ENCODE measurements around the gene FBXL16.
A peak's percentile ranks its signal among the peaks of the same experiment; 100 is the strongest.

The FBXL16 gene

GRCh38 chr16:676565-676902, 29.1 kb downstream of the FBXL16 start:
- no peak for DNase-seq

DNA sequence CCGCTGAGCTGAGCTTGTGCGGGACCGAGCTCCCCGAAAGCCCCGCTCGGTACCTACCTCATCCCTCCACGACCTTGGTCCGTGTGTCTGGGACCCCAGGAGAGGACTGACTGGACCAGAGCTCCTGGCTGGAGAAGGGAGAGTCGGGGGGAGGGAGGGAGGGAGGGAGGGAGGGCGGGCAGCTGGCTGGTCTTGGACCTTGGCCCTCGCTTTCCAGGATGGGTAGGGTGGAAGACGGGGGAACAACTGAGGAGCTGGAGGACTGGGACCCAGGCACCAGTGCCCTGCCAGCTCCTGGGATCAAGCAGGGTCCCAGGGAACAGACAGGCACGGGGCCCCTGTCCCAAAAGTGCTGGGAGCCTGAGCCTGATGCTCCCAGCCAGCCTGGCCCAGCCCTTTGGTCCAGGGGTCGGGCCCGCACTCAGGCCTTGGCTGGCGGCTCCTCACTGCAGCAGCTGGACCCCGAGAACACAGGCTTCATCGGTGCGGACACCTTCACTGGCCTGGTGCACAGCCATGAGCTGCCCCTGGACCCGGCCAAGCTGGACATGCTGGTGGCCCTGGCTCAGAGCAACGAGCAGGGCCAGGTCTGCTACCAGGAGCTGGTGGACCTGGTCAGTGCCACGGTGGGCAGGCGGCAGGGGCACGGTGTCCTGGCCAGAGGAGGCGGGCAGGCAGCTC, 29.6 kb downstream of the FBXL16 start:
- no peak for DNase-seq

- peak; percentile 37 for DNase-seq
Measured at GRCh38 chr16:674968-675883, 30.4 kb downstream of the FBXL16 start, which contains the start of gene RHBDL1. RHBDL1 (plus strand) TSS chr16:675671; CDS start chr16:675791, 120 bp downstream.

- DNase-seq = no peak
Measured at GRCh38 chr16:674214-674881, 31.3 kb downstream of the FBXL16 start.

DNA sequence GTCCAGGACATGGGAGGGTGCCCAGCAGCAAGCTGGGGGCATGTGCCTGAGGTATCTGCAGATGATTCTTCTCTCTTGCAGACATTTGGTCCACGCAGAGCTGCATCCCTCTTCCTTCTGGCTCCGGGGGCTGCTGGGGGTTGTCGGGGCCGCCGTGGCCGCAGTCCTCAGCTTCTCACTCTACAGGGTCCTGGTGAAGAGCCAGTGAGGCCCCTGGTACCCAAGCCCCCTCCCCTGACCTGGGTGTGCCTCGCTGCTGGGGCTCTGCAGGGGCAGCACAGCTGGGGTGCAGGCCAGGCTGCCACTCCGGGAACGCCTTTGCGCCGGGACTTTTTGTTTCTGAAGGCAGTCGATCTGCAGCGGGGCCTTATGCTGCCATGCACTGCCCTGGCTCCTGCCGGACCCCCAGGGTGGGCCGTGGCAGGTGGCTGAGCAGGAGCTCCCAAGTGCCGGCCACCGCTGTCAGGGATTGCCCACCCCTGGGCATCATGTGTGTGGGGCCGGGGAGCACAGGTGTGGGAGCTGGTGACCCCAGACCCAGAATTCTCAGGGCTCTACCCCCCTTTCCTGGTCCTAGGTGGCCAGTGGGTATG, 32.1 kb downstream of the FBXL16 start:
- no peak for DNase-seq

- DNase-seq = no peak
Measured at GRCh38 chr16:672851-673250, 32.8 kb downstream of the FBXL16 start.

GRCh38 chr16:672371-672770, 33.2 kb downstream of the FBXL16 start:
- DNase-seq = no peak

DNA sequence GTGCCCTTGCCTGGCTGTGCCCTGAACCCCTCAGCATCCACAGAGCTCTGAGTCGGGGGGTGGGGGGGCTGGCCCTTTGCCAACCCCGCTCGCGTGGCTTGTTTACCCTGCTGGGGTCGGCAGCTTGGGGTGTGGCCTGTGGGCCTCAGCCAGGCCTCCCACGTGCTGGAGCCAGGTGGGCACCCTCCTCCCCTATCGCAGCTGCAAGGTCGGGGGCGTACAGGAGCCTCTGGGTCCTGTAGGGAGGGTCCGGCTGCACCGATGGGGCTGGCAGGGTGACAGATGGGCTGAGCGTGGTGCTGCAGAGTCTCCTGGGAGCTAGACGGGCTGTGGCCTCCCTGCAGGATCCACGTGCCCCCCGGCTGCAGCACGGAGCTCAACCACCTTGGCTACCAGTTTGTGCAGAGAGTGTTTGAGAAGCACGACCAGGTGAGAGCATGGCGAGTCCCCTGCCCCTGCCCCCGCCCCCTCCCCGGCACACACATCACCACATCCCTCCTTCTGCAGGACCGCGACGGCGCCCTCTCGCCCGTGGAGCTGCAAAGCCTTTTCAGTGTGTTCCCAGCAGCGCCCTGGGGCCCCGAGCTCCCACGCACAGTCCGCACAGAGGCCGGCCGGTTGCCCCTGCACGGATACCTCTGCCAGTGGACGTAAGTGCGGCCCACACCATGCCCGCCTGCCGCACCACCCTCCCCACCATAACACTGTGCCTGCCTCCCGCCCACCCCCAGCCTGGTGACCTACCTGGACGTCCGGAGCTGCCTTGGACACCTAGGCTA, 34.1 kb downstream of the FBXL16 start:
- no peak for DNase-seq

GRCh38 chr16:670485-671352, 34.9 kb downstream of the FBXL16 start:
- no peak for DNase-seq

- no peak for DNase-seq
Measured at GRCh38 chr16:669666-670065, 35.9 kb downstream of the FBXL16 start.

GRCh38 chr16:668519-669171, 37.0 kb downstream of the FBXL16 start:
- DNase-seq = no peak

DNA sequence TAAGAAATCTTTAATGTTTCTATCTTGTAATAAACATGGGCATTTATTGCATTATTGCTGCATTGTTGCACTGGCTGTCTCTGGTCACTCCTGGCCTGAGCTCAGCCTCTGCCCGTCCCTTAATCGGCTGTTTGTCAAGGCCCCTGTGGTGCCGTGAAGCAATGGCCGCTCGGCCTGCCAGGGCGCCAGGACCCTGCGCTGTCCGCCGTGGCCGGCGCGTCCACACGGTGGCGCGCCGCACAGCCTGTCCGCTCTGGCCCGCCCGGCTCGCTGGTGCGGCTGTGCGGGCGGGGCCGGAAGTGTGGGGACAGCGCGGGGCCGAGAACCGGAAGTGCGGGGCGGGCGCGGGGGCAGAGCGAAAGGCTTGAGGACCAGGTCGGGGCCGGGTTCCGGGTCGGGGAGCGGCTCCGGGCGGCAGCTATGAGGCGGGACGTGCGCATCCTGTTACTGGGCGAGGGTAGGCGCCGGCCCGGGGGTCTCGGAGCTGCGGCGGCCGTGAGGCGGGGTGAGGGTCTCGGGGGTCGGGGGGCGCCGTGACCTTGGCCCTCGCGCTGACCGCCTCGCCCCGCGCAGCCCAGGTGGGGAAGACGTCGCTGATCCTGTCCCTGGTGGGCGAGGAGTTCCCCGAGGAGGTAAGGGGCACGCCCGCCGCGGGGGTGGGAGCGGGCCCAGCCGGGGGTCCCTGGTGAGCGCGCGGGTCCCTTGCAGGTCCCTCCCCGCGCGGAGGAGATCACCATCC, 37.7 kb downstream of the FBXL16 start, which contains the start of gene RHOT2:
TSS of gene RHOT2 (plus strand) at position 353 of the 739 bp plus-strand sequence. CDS start at position 421, 68 bp downstream.
- DNase-seq = peak; percentile 88

DNA sequence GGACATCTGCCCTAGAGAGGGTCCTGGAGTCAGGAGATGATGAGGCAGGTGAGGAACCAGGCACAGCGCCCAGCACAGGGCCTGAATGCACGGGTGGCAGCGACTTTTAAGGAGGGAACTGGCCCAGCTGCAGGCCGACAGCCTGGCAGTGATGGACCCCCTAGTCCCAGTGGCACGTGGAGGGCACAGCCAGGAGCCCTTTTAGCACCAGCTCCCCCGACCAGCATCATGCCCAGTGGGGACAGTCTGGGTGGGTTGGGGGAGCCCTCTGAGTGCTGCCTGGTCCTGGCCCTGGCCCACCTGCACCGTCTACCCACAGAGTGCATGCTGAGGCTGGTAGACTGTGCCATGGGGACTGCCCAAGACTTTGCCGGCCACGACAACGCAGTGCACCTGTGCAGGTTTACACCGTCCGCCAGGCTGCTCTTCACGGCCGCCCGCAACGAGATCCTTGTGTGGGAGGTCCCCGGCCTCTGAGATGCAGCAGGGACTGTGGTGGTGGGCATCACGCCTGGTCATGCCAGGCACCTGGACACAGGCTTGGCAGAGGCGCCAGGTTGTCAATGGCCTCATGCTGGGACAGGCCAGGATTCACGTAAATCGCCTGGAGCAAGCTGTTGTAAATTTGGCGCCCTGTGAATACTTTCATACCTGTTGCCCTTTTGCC, 38.4 kb downstream of the FBXL16 start:
- no peak for DNase-seq

DNA sequence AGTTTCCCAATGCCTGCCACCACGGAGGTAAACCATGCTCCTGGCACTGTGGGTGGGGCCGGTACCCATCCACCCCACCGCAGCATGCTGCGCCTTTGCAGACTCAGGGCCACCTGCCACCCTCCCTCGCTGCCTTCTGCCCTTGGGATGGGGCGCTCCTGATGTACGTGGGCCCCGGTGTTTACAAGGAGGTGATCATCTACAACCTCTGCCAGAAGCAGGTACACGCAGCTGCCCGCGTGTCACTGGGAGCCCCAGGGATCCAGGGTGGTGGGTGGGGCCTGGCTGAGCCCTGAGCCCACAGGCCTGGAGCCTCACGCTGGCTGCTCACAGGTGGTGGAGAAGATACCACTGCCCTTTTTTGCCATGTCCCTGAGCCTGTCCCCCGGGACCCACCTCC, 39.0 kb downstream of the FBXL16 start:
- no peak for DNase-seq

GRCh38 chr16:662597-662996, 43.0 kb downstream of the FBXL16 start:
- DNase-seq = no peak

GRCh38 chr16:662095-662494, 43.5 kb downstream of the FBXL16 start:
- DNase-seq = no peak

DNA sequence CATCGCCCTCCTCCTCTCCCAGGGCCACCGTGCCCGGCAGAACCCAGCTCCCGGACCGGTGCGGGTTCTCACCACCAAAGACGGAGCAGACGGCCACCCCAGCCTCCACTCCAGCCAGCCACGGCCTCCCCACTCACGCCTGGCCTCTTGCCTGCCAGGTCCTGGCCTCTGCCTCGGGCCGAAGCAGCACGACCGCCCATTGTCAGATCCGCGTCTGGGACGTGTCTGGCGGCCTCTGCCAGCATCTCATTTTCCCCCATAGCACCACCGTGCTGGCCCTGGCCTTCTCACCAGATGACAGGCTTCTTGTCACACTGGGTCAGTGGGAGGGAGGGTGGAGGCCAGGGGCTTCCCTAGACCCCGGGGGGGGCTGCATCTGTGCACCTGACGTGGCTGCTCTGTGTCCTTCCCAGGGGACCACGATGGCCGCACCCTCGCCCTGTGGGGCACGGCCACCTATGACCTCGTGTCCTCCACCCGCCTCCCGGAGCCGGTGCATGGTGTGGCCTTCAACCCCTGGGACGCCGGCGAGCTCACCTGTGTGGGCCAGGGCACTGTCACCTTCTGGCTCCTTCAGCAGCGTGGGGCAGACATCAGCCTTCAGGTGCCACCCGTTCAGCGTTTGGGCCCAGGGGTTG, 44.3 kb downstream of the FBXL16 start:
- DNase-seq = no peak

DNA sequence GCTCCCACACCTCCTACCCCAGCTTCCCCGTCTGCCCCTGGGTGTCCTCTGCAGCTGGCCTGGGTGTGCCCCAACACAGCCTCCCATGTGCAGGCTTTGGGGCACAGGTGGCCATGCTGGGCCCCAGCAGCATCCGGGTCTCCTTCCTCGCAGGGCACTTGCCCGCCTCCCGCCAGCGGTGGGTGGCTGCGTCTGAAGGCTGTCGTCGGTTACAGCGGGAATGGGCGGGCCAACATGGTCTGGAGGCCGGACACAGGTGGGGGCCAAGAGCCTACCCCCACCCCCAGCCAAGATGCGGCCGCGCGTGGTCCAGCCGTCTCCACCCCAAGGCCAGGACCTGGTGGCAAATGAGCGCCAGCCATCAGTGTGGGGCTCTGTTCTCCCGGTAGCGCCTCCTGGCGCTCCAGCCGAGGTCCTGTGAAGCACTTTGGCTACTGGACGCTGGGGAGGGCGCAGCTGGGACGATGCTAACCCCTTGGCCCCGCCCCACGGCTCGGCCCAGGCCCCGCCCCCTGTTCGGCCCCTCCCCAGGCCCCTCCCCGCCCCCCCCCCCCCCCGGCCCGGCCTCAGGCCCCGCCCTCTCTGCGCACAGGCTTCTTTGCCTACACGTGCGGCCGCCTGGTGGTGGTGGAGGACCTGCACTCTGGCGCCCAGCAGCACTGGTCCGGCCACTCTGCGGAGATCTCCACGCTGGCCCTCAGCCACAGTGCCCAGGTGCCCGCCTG, 45.0 kb downstream of the FBXL16 start:
- peak; percentile 73 for DNase-seq
